Duodenal mucosa (tissue), 2 donors: Measurements from ENCODE around the gene ZNF574.

Source experiments
- H3K27ac ChIP-seq: one replicate; pipeline ENCODE4 v1.7.0; 2013; ENCODE audit warnings: low read depth, low read length
- H3K27me3 ChIP-seq, 2 donors: one replicate each; pipeline ENCODE4 v1.7.0; 2013; ENCODE audit warnings: low read length in 2 of 2, control low read depth in 1 of 2; ENCODE audit not compliant: insufficient read depth in 2 of 2, control insufficient read depth in 1 of 2
- H3K36me3 ChIP-seq, 2 donors: one replicate each; pipeline ENCODE4 v1.7.0; 2013; ENCODE audit warnings: low read length in 2 of 2, control low read depth in 1 of 2; ENCODE audit not compliant: insufficient read depth in 2 of 2, control insufficient read depth in 1 of 2
- H3K4me1 ChIP-seq, 2 donors: one replicate each; pipeline ENCODE4 v1.7.0; 2013; ENCODE audit warnings: low read length in 2 of 2, control low read depth in 1 of 2; ENCODE audit not compliant: insufficient read depth in 2 of 2, control insufficient read depth in 1 of 2
- H3K4me3 ChIP-seq, 2 donors: one replicate each; pipeline ENCODE4 v1.7.0; 2013; ENCODE audit warnings: low read length in 2 of 2, low read depth in 1 of 2
- H3K9ac ChIP-seq, 2 donors: one replicate each; pipeline ENCODE4 v1.7.0; 2013; ENCODE audit warnings: low read length in 2 of 2, low read depth in 1 of 2
- H3K9me3 ChIP-seq, 2 donors: one replicate each; pipeline ENCODE4 v1.7.0; 2013; ENCODE audit warnings: low read length in 2 of 2, control low read depth in 1 of 2; ENCODE audit not compliant: control insufficient read depth in 1 of 2

The ZNF574 gene

DNA sequence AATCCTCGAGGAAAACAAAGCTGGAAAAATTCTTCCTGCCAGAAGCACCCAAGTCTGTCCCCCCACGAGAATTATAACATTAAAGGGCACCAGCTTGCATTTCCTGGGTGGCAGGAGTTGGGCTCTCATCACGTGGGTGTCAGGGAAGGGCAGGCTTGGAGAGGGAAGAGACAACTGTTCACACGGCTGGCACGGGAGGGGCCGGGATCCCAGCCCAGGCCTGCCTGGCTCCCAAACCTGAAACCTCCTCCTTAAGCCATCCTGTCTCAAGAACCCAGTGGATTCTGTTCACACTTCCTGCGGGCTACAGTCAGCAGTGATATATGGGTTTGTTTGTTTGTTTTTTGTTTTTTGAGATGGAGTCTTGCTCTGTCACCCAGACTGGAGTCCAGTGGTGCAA is 18.1 kb upstream of the ZNF574 start:
- H3K9me3 ChIP-seq = no peaks in the 10 kb centered on the region
- no peak overlapping the region for H3K9ac ChIP-seq
- H3K36me3 ChIP-seq = no peaks in the 10 kb centered on the region
- H3K4me1 ChIP-seq = no peaks in the 10 kb centered on the region
- no peak overlapping the region for H3K4me3 ChIP-seq
- no peak overlapping the region for H3K27ac ChIP-seq
- H3K27me3 ChIP-seq = no peaks in the 10 kb centered on the region

DNA sequence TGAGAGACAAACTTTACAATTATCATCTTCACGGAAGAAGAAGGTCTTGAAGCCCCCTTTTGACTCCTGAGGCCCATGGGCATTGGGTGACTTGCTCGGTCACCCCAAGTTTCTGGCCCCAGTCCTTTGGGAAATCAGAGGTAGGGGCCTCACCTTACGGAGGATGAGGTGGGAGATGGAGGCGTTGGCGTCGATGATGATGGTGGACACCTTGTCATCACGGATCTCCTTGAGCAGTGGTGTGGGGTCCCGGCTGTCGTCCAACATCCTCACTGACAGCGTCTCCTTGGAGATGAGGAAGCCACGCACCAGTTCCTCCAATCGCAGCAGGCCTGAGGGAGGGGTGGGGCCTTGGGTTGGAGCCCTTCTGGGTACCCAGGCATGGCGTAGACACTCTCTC is 16.8 kb upstream of the ZNF574 start:
- no peak overlapping the region for H3K27ac ChIP-seq
- no peak overlapping the region for H3K9ac ChIP-seq
- H3K4me3 ChIP-seq = no peak overlapping the region
- no peaks in the 10 kb centered on the region for H3K4me1 ChIP-seq
- H3K36me3 ChIP-seq = no peaks in the 10 kb centered on the region
- H3K27me3 ChIP-seq = no peaks in the 10 kb centered on the region
- H3K9me3 ChIP-seq = no peaks in the 10 kb centered on the region

DNA sequence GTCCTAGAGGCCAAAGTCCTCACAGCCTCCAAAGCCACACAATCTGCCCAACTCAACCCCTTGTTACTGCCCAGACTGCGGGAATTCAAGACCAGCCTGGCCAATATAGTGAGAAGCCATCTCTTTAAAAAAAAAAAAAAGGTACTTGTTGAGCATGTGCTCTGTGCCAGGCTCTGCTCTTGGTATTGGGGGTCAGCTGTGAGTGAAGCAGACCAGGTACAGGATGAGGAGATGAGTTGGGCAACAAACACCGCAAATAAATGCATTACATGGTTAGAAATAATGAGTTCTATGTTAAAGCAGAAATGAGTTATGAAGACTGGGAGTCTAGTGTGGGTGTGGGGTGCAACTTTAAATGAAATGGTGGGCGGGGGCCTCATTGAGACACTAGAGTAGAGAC is 15.8 kb upstream of the ZNF574 start:
- Histone ChIP-seq H3K4me1 (no peaks in the 10 kb centered on the region), H3K27ac (no peak overlapping the region), H3K9me3 (no peaks in the 10 kb centered on the region), H3K36me3 (no peaks in the 10 kb centered on the region), H3K4me3 (no peak overlapping the region), H3K27me3 (no peaks in the 10 kb centered on the region), H3K9ac (no peak overlapping the region)

DNA sequence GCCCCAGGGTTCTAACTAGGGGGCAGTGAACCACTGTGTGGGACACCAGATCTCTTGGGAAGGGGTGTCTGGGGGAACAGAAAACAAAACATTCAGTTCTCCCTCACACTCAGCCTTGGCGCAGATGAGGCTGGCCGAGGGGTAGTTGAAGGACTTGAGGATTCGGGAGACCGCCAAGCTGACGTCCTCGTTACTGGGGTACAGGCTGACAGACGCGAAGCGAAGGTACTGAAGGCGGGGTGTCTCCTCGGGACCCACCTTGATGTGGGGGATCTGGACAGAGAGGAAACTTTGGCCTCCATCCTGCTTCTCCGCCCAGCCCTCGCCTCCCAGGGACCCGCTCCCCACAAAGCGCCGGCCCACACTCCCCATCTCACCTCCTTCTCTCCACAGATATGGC is 13.6 kb upstream of the ZNF574 start:
- Histone ChIP-seq H3K9me3 (no peaks in the 10 kb centered on the region), H3K27ac (no peak overlapping the region), H3K4me1 (no peaks in the 10 kb centered on the region), H3K4me3 (no peak overlapping the region), H3K36me3 (no peaks in the 10 kb centered on the region), H3K27me3 (peaks cover 0 to 13% of the 10 kb centered on the region in 2 donors), H3K9ac (no peak overlapping the region)

DNA sequence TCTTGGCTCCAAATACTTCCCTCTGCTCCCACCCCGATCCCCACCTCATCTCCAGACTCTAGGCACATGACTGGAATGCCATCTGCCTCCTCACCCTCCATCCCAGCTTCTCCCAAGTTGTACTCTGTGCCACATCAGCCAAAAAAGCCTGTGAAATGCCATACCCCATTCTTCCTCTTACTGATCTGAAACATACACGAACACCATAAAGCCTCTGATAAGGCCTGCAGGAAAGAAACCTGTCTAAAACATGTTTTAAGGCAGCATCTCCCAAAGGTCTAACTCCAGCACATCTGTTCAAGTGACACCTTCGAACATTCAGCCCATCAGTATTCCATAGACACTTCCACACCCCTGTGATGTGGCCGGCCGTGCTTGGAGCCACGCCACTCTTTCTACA is 11.5 kb upstream of the ZNF574 start:
- peaks cover 16 to 25% of the 10 kb centered on the region in 2 donors for H3K27me3 ChIP-seq
- H3K9me3 ChIP-seq = no peaks in the 10 kb centered on the region
- H3K36me3 ChIP-seq = no peaks in the 10 kb centered on the region
- no peak overlapping the region for H3K9ac ChIP-seq
- no peak overlapping the region for H3K4me3 ChIP-seq
- H3K27ac ChIP-seq = no peak overlapping the region
- H3K4me1 ChIP-seq = no peaks in the 10 kb centered on the region

DNA sequence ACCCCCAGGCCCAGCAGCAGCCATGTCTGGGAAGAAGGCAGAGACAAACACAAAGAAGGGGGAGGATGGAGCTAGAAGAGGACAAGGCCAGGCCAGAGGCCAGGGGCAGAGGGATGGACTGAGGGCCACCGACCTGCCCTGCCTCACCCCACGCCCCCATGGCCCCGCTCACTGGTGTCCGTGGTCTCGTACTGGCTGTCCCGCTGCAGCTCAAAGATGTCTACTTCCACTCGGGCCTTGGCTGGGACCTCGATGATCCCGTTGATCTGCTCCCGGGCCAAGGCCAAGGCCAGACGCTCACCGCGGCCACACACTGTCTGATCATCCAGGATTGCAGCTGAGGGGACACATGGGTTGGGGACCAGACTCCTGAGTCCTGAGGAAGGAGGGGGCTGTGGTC is 10.9 kb upstream of the ZNF574 start:
- peaks cover 16 to 25% of the 10 kb centered on the region in 2 donors for H3K27me3 ChIP-seq
- H3K4me3 ChIP-seq = no peak overlapping the region
- H3K9ac ChIP-seq = no peak overlapping the region
- no peaks in the 10 kb centered on the region for H3K36me3 ChIP-seq
- H3K27ac ChIP-seq = no peak overlapping the region
- no peaks in the 10 kb centered on the region for H3K9me3 ChIP-seq
- no peaks in the 10 kb centered on the region for H3K4me1 ChIP-seq

DNA sequence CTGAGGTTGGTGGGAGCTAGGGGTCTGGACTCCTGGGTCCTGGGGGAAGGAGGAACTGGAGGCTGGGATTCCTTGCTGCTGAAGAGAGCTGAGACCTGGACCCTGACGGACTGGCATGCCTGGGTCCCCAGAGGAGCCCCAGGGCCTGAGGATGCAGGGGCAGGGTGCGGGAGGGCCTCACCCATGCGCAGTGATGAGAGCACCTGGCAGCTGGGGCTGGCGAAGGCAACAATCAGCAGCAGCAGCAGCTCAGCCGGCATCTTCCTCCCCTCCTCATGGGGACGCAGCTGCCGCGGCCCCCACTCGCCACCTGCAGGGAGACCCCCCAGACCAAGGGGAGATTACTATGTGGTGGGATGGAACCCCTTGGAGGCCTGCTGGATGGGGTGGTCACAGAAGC is 10.5 kb upstream of the ZNF574 start:
- Histone ChIP-seq H3K36me3 (no peaks in the 10 kb centered on the region), H3K27ac (no peak overlapping the region), H3K4me3 (no peak overlapping the region), H3K9me3 (no peaks in the 10 kb centered on the region), H3K27me3 (peaks cover 16 to 25% of the 10 kb centered on the region in 2 donors), H3K4me1 (no peaks in the 10 kb centered on the region), H3K9ac (no peak overlapping the region)

DNA sequence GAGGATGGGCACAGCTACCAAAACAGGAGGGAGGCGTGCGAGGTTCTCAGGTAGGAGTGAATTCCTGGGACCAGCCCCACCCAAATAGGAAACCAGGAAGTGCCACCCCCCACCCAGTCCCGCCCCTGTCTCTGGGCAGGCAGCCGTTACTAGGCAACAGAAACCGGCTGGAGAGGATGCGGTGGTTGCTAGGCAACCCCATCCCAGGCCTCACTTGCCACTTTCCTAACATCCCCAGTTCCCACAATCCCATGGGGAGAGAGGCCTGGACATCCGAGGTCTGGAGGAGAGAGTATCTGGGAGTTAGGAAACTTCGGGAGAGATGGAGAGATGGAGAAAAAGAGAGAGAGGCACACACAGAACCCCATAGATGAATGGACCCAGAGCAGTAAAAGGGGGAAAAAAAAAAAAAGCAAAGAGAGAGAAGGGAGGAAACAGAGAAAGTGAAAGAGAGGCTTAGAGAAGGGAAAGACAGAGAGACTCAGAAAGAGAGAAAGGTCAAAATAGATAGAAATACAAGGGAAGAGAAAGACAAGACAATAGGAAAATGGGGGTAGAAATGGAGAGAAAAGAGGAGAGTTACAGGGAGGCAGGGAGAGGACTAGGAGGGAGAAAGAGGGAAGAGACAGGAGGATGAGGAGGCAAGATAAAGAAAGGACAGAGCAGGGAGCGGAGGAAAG is 9.8 kb upstream of the ZNF574 start:
- H3K36me3 ChIP-seq = no peaks in the 10 kb centered on the region
- no peak overlapping the region for H3K27ac ChIP-seq
- H3K9me3 ChIP-seq = no peaks in the 10 kb centered on the region
- H3K4me1 ChIP-seq = no peaks in the 10 kb centered on the region
- H3K9ac ChIP-seq = no peak overlapping the region
- H3K4me3 ChIP-seq = no peak overlapping the region
- H3K27me3 ChIP-seq = peaks cover 16 to 25% of the 10 kb centered on the region in 2 donors

DNA sequence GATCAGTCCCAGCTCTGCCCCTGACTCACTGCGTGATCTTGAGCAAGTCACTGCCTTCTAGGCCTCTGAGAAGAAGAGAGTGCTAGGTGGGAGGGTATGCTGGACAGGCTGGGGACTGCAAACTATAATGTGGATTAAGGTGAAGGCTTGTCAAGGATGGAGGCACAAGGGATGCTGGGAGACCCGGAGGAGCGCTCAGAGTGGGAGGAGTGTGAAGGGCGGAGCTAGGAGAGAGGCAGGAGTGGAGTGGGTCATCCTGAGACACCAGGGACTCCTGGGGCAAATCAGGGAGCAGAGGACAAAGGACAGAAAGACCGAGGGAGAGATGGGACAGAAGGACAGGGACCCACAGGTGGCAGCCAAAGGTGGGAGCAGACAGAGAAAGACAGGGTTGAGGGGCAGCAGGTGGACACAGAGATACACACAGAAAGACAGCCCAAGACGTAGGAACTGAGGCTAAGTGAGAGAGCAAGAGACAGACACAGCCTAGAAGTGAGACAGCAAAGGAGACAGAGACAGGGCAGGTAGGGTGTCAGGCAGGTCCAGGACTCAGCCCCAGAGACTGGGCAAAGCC is 8.6 kb upstream of the ZNF574 start:
- Histone ChIP-seq H3K27me3 (peaks cover 16 to 25% of the 10 kb centered on the region in 2 donors), H3K9me3 (no peaks in the 10 kb centered on the region), H3K27ac (no peak overlapping the region), H3K36me3 (no peaks in the 10 kb centered on the region), H3K4me3 (no peak overlapping the region), H3K9ac (no peak overlapping the region), H3K4me1 (no peaks in the 10 kb centered on the region)

DNA sequence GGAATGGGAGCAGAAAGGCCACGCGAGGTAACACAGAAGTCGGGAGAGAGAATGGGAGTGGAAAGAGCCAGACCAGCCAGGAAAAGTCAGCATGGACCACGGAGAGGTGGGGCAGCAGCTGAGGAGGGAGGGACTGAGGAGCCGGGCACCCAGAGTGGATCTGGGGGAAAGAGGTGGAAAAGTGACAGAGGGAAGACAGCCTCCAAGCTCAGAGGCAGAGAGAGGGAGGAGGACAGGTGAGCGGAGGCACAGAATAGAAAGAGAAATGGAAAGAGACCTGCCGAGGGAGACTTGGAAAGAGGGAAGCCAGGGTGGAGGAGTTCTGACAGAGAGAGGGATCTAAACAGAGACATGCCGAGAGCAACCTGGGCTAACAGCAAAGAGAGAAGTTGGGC is 7.6 kb upstream of the ZNF574 start:
- Histone ChIP-seq H3K9ac (no peak overlapping the region), H3K27ac (no peak overlapping the region), H3K4me3 (no peak overlapping the region), H3K9me3 (no peaks in the 10 kb centered on the region), H3K36me3 (no peaks in the 10 kb centered on the region), H3K4me1 (no peaks in the 10 kb centered on the region), H3K27me3 (peaks cover 16 to 25% of the 10 kb centered on the region in 2 donors)
